Spinal cord (tissue), 10 donors: ENCODE results near the gene ZNF76. TPM values are rescaled to one million over a fixed set of nuclear protein-coding genes. Genes with fewer than 3 reads are reported as not detected.
A peak's percentile ranks its signal among the peaks of the same experiment; 100 is the strongest.
"Not testable (repeated sequence)": the region's sequence is repeated elsewhere in the genome, so short reads cannot be mapped to it uniquely, and the experiment has no call there.

ENCODE experiments used
- DNase-seq, 6 donors: peaks; one replicate each; pipeline versions ENCODE4 v3.0.0 to v3.0.0-alpha.2; 2013 to 2015; ENCODE audit warnings: low spot score in 6 of 6, low read depth in 4 of 6
- H3K27ac ChIP-seq: one replicate; pipeline ENCODE4 v1.5.1; 2013; ENCODE audit warnings: low read depth, low read length, control low read depth
- H3K27me3 ChIP-seq: one replicate; pipeline ENCODE4 v1.6.1; 2013; ENCODE audit warnings: low read length; ENCODE audit not compliant: control insufficient read depth, insufficient read depth
- H3K36me3 ChIP-seq: one replicate; pipeline ENCODE4 v1.6.1; 2013; ENCODE audit warnings: low read length; ENCODE audit not compliant: control insufficient read depth, insufficient read depth
- H3K4me1 ChIP-seq: one replicate; pipeline ENCODE4 v1.6.1; 2013; ENCODE audit warnings: low read length; ENCODE audit not compliant: control insufficient read depth, insufficient read depth
- H3K4me3 ChIP-seq: one replicate; pipeline ENCODE4 v1.5.1; 2013; ENCODE audit warnings: low read depth, low read length, control low read depth
- H3K9me3 ChIP-seq: one replicate; pipeline ENCODE4 v1.6.1; 2013; ENCODE audit warnings: low read length; ENCODE audit not compliant: control insufficient read depth, insufficient read depth
- WGBS: methylation state at CpG from one replicate; pipeline ENCODE4 v1.1.5; 2013; ENCODE audit warnings: missing lambda C conversion rate; ENCODE audit not compliant: insufficient coverage; 5-methylcytosine and 5-hydroxymethylcytosine counted together
- polyA plus RNA-seq, 2 donors: library from polyadenylated mRNA; unstranded; fragments of 120-200 nt; gene quantifications; one replicate each; pipeline ENCODE4 v1.2.1, GENCODE V29; 2013; ENCODE audit not compliant: insufficient read length in 2 of 2
- total RNA-seq, 2 donors: library from RNA; depleted of rRNA in 1 of 2; stranded (reverse); fragments of 120-200 nt in 1 of 2; fragments of >200 nt in 1 of 2; gene quantifications; one replicate each; pipeline versions ENCODE4 v1.2.3 to v1.2.4, GENCODE V29; 2013 to 2014
- donor health status: healthy.

Gene ZNF76
- total and polyA plus RNA-seq, 4 donors, result 15.5 to 61.2 (median 37.7) TPM

GRCh38 chr6:35318196-35319171, 58.9 kb downstream of the ZNF76 start:
- no peaks in the 10 kb centered on the region for H3K27me3 ChIP-seq
- WGBS, result 4% methylated on average over 50 of the region's 55 CpGs
- H3K4me3 ChIP-seq, result peak overlapping the region; percentile 48
- H3K9me3 ChIP-seq, result no peaks in the 10 kb centered on the region
- no peaks in the 10 kb centered on the region for H3K36me3 ChIP-seq
- H3K4me1 ChIP-seq, result peaks cover 16% of the 10 kb centered on the region
- peak in 5 of 6 donors; percentile 62 to 96 (median 72) for DNase-seq
- H3K27ac ChIP-seq, result no peak overlapping the region

GRCh38 chr6:35319346-35320030, 60.0 kb downstream of the ZNF76 start:
- H3K9me3 ChIP-seq, result no peaks in the 10 kb centered on the region
- no peaks in the 10 kb centered on the region for H3K36me3 ChIP-seq
- no peak for DNase-seq
- H3K4me3 ChIP-seq, result no peak overlapping the region
- WGBS, result 92% methylated on average over 15 of the region's 20 CpGs
- peaks cover 16% of the 10 kb centered on the region for H3K4me1 ChIP-seq
- no peak overlapping the region for H3K27ac ChIP-seq
- no peaks in the 10 kb centered on the region for H3K27me3 ChIP-seq

DNA sequence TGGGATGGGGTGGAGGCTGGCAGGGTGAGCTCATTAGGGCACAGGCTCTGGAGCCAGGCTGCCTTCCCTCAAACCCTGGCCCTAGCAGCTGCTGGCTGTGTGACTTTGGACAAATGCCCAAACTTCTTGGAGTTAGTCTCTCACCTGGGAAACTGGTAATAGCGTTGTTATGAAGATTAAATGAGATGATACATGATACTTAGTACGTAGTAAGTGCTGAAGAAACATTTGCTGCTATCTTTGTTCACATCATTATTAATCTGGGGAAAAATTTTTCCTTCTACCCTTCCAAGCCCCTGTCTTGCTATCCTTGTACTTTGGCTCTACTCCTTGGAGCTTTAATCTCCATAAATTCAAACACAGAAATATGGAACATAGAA, 60.5 kb downstream of the ZNF76 start:
- H3K9me3 ChIP-seq, result no peaks in the 10 kb centered on the region
- no peaks in the 10 kb centered on the region for H3K27me3 ChIP-seq
- no peak overlapping the region for H3K27ac ChIP-seq
- no CpG with 5 or more reads among the region's 2 CpGs for WGBS
- H3K4me3 ChIP-seq, result no peak overlapping the region
- peaks cover 16% of the 10 kb centered on the region for H3K4me1 ChIP-seq
- no peak for DNase-seq
- H3K36me3 ChIP-seq, result no peaks in the 10 kb centered on the region

GRCh38 chr6:35321091-35321490, 61.6 kb downstream of the ZNF76 start:
- Histone ChIP-seq H3K36me3 (no peaks in the 10 kb centered on the region), H3K4me1 (peaks cover 16% of the 10 kb centered on the region), H3K27me3 (no peaks in the 10 kb centered on the region), H3K9me3 (no peaks in the 10 kb centered on the region), H3K4me3 (no peak overlapping the region), H3K27ac (no peak overlapping the region)
- no peak for DNase-seq
- 88% methylated on average over 8 of the region's 8 CpGs for WGBS

- Histone ChIP-seq H3K27me3 (no peaks in the 10 kb centered on the region), H3K36me3 (no peaks in the 10 kb centered on the region), H3K4me3 (no peak overlapping the region), H3K27ac (no peak overlapping the region), H3K9me3 (no peaks in the 10 kb centered on the region), H3K4me1 (no peaks in the 10 kb centered on the region)
- DNase-seq, result peak in 2 of 6 donors; percentile 52 to 64
- WGBS, result 16% methylated on average over 3 of the region's 7 CpGs
Measured at GRCh38 chr6:35327349-35328027, 68.0 kb downstream of the ZNF76 start.

- Histone ChIP-seq H3K36me3 (no peaks in the 10 kb centered on the region), H3K4me3 (no peak overlapping the region), H3K27ac (no peak overlapping the region), H3K4me1 (no peaks in the 10 kb centered on the region), H3K9me3 (no peaks in the 10 kb centered on the region), H3K27me3 (no peaks in the 10 kb centered on the region)
- WGBS, result no CpG with 5 or more reads among the region's 1 CpG
- DNase-seq, result no peak
Measured at GRCh38 chr6:35328108-35328723, 68.7 kb downstream of the ZNF76 start.

DNA sequence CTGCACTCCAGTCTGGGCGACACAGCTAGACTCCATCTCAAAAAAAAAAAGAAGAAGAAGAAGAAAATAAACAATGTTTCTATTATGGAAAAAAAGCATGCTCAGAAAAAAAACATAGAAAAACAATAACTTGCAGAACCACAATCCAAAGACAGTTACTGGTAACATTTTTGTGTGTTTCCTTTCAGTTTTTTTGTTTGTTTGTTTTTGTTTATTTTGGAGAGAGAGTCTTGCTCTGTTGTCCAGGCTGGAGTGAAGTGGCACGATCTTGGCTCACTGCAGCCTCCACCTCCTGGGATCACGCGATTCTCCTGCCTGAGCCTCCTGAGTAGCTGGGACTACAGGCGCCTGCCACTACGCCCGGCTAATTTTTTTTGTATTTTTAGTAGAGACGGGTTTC, 69.4 kb downstream of the ZNF76 start:
- DNase-seq, result not testable (repeated sequence)

DNA sequence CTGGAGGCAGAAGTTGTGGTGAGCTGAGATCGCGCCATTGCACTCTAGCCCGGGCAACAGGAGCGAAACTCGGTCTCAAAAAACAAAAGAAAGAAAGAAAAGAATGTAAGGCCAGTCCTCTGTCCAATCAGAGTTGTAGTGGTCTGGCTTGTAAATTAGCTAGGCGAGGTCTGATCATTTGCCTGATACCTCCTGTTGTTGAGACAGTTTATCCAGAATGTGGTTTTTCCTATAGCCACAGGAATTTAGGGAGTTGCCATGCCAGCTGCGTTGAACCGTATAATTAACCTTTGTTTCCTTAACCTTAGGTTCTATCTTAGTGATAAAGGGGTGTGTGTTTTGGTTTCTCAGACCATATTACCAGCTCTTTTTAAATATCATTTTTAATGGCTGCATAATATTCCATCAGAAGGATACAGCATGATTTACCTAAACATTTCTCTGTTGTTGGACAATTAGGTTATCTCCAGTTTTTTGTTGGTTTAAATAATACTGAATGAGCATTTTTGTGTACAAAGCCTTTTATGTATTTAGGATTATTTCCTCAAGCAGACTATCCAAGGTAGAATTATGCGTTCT, 71.1 kb downstream of the ZNF76 start:
- Histone ChIP-seq H3K27ac (no peak overlapping the region), H3K9me3 (no peaks in the 10 kb centered on the region), H3K27me3 (no peaks in the 10 kb centered on the region), H3K4me3 (no peak overlapping the region), H3K4me1 (no peaks in the 10 kb centered on the region), H3K36me3 (no peaks in the 10 kb centered on the region)
- DNase-seq, result no peak
- 59% methylated on average over 6 of the region's 9 CpGs for WGBS

More for the DNA sequence above, 69.4 kb downstream of the ZNF76 start:
- not testable (repeated sequence) for H3K4me1 ChIP-seq, H3K36me3 ChIP-seq, H3K9me3 ChIP-seq, H3K4me3 ChIP-seq, H3K27ac ChIP-seq, H3K27me3 ChIP-seq
- WGBS, result 89% methylated on average over 7 of the region's 8 CpGs
